ENCODE data around the gene TMEM120B.
"Not testable (repeated sequence)": the region's sequence is repeated elsewhere in the genome, so short reads cannot be mapped to it uniquely, and the experiment has no call there.

Gene TMEM120B

GRCh38 chr12:121712461-121713256, at the start of gene TMEM120B:
TSS of gene TMEM120B (plus strand) at chr12:121712752. CDS start at chr12:121712896, 144 bp downstream.
- DNase-seq = no peak

DNA sequence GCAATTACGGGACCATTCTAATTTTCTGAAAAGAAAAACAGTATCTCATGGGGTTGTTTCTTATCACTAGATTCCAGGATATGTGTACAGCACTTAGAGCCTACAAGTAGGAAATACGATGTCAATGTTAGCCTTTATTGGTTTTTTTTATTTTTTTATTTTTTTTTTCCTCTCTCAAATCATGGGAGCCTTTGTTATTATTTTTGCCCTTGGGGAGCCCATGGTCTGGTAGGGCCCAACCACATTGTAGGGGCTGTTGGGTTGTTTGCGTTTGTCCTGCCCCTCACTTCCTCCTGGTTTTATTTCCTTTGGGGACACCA, 49.0 kb upstream of the TMEM120B start:
- DNase-seq = no peak

DNA sequence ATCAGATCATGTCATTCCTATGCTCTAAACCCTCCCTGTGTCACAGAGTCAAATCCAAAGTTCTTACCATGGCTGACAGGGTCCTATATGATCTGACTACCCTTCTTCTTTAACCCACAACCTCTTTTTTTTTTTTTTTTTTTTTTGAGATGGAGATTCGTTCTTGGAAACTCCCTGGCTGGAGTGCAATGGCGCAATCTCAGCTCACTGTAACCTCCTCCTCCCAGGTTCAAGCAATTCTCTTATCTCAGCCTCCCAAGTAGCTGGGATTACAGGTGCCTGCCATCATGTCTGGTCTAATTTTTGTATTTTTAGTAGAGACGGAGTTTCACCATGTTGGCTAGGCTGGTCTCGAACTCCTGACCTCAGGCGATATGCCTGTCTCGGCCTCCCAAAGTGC, 45.7 kb upstream of the TMEM120B start:
- not testable (repeated sequence) for DNase-seq

GRCh38 chr12:121668750-121669520, 43.6 kb upstream of the TMEM120B start:
- DNase-seq = no peak

GRCh38 chr12:121669521-121669900, 43.0 kb upstream of the TMEM120B start, which contains the start of gene MORN3:
TSS of gene MORN3 (minus strand) at chr12:121669654. CDS start at chr12:121669483, 171 bp downstream.
- no peak for DNase-seq

GRCh38 chr12:121673013-121673511, 39.5 kb upstream of the TMEM120B start:
- DNase-seq = no peak

GRCh38 chr12:121676190-121676589, 36.4 kb upstream of the TMEM120B start:
- DNase-seq = no peak

DNA sequence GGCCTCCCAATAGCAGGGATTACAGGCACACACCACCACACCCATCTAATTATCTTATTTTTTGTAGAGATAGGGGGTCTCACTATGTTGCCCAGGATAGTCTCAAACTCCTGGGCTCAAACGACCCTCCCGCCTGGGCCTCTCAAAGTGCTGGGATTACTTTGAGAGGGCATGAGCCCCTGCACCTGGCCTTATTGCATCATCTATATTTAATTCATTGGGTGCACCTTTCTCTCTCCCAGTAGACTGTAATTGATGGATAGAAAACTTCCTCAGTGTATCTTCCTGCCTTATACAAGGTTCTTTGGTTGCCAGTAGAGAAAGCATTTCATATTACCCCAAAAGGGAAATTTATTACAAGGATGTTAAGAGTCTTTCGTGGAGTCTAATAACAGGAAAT, 34.2 kb upstream of the TMEM120B start:
- no peak for DNase-seq

- no peak for DNase-seq
Observed at GRCh38 chr12:121678716-121679300, 33.7 kb upstream of the TMEM120B start.

- DNase-seq = not testable (repeated sequence)
Observed at GRCh38 chr12:121679661-121680197, 32.8 kb upstream of the TMEM120B start.

- DNase-seq = no peak
Observed at GRCh38 chr12:121688966-121689365, 23.6 kb upstream of the TMEM120B start.

DNA sequence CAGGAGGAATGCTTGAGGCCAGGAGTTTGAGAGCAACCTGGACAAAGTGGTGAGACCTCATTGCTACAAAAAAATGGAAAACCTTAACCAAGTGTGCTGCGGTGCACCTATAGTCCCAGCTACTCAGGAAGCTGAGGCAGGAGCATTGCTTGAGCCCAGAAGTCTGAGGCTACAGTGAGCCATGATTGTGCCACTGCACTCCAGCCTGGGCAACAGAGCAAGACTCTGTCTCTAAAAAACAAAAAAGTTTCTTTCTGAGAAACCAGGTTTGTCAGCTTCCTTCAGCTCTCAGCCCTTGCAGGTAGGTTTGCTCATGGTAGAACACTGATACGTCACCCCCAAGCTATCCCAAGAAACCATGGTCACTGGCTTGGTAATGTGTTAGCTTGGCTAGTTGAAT, 23.1 kb upstream of the TMEM120B start:
- DNase-seq = no peak

DNA sequence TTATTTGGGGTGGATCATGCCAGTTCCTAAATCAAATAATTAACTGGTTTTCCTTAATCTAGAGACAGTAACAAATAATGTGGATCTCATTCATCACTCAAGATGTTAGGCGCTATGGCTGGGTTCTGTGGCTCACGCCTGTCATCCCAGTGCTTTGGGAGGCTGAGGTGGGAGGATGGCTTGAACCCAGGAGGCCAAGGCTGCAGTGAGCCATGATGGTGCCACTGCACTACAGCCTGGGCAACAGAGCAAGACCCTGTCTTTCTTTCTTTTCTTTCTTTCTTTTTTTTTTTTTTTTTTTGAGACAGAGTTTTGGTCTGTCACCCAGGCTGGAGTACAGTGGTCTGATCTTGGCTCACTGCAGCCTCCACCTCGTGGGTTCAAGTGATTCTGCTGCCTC, 19.8 kb upstream of the TMEM120B start:
- DNase-seq = not testable (repeated sequence)

GRCh38 chr12:121693155-121693687, 19.3 kb upstream of the TMEM120B start:
- no peak for DNase-seq

GRCh38 chr12:121697093-121697698, 15.4 kb upstream of the TMEM120B start:
- DNase-seq = no peak

DNA sequence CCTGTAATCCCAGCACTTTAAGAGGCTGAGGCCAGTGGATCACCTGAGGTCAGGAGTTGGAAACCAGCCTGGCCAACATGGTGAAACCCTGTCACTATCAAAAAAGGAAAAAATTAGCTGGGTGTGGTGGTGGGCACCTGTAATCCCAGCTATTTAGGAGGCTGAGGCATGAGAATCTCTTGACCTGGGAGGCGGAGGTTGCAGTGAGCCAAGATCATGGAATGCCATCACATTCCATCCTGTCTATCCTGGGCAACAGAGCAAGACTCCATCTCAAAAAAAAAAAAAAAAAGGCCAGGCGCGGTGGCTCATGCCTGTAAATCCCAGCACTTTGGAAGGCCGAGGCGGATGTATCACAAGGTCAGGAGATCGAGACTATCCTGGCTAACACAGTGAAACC, 14.7 kb upstream of the TMEM120B start:
- DNase-seq = not testable (repeated sequence)

GRCh38 chr12:121701667-121702277, 10.8 kb upstream of the TMEM120B start:
- DNase-seq = no peak

DNA sequence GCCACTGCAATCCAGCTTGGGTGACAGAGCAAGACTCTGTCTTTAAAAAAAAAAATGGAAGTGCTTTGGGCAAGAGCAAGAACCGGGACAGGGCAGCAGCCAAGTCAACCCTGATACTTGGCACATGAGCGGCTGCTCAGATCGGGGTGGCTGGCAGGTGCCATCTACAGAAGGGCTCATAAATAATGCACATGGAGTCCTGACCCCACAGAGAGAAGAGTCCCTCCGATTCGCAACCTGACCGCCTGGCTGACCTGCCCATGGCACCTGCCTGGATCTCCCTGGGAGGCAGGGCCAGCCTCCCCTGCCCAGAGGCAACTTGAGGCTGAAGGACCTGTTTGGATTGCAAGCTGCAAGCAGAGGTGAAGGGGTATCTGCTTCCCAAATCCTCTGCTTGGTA, 9.6 kb upstream of the TMEM120B start:
- no peak for DNase-seq

DNA sequence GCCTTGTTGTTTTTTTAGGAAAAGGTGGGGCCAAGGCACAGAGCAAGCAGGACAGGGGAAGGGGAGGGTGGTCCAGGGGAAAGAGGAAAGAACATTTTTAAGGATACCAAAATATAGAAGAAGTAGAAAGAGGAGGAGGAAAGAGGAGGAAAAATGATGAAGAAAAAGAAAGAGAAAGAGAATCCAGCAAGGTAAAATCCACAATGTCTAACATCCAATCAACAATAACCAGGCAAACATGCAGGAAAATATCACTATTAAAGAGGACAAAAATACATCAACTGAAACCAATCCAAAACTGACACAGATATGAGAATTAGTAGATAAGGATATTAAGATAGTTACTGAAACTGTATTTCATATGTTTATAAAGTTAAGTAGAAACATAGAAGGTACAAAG, 7.0 kb upstream of the TMEM120B start:
- DNase-seq = no peak

DNA sequence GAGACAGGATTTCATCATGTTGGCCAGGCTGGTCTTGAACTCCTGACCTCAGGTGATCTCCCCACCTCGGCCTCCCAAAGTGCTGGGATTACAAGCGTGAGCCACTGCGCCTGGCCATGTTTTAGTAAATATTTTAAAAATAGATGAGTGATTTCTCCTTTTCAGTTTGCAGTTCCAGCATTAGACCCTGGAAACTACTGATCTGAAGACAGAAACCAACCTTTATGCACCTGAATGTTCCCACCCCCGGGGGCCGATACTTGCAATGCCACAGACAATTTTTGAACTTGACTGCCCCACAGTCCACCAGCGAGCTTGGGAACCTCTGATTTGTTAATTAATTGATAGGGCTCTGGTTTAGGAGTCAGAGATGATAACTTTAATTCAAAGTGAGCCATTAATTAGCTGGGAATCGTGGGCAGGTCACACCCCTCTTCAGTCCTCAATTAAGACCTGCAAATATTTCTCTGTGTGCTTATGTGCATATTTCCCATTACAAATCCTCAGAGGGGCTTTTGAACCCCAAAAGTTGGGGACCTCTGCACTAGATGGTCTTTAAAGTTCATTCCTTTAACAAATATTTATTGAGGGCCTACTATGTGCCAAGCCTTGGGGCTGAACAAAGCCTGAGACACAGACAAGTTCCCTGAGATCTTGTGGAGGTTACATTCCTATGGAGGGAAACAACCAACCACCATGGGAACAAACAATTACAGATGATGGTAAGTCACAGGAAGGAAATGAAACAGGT, 4.1 kb upstream of the TMEM120B start:
- no peak for DNase-seq

GRCh38 chr12:121709064-121709424, 3.5 kb upstream of the TMEM120B start:
- not testable (repeated sequence) for DNase-seq
